Mononuclear cell (primary cell): Measurements from ENCODE around the gene ESYT3. TPM values are rescaled to one million over a fixed set of nuclear protein-coding genes. Genes with fewer than 3 reads are reported as not detected.

Source experiments
- H3K27me3 ChIP-seq: 2 replicates; pipeline ENCODE4 v1.6.0; 2011; ENCODE audit warnings: low read length, control low read depth; ENCODE audit not compliant: insufficient read depth
- H3K4me1 ChIP-seq: 2 replicates; pipeline ENCODE4 v1.5.1; 2011; ENCODE audit warnings: mild to moderate bottlenecking, low read length, control low read depth; ENCODE audit not compliant: insufficient read depth
- H3K4me3 ChIP-seq: 2 replicates; pipeline ENCODE4 v1.5.1; 2011; ENCODE audit warnings: mild to moderate bottlenecking, low read length, moderate library complexity
- H3K9me3 ChIP-seq: 2 replicates; pipeline ENCODE4 v1.5.1; 2011; ENCODE audit warnings: low read depth, mild to moderate bottlenecking, control low read depth, low read length
- total RNA-seq: library from RNA; depleted of rRNA; stranded (reverse); fragments of >200 nt; gene quantifications from one replicate; pipeline ENCODE4 v1.2.3, GENCODE V29; 2012

ESYT3 gene, protein sequence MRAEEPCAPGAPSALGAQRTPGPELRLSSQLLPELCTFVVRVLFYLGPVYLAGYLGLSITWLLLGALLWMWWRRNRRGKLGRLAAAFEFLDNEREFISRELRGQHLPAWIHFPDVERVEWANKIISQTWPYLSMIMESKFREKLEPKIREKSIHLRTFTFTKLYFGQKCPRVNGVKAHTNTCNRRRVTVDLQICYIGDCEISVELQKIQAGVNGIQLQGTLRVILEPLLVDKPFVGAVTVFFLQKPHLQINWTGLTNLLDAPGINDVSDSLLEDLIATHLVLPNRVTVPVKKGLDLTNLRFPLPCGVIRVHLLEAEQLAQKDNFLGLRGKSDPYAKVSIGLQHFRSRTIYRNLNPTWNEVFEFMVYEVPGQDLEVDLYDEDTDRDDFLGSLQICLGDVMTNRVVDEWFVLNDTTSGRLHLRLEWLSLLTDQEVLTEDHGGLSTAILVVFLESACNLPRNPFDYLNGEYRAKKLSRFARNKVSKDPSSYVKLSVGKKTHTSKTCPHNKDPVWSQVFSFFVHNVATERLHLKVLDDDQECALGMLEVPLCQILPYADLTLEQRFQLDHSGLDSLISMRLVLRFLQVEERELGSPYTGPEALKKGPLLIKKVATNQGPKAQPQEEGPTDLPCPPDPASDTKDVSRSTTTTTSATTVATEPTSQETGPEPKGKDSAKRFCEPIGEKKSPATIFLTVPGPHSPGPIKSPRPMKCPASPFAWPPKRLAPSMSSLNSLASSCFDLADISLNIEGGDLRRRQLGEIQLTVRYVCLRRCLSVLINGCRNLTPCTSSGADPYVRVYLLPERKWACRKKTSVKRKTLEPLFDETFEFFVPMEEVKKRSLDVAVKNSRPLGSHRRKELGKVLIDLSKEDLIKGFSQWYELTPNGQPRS
- total RNA-seq: 0.21 TPM

DNA sequence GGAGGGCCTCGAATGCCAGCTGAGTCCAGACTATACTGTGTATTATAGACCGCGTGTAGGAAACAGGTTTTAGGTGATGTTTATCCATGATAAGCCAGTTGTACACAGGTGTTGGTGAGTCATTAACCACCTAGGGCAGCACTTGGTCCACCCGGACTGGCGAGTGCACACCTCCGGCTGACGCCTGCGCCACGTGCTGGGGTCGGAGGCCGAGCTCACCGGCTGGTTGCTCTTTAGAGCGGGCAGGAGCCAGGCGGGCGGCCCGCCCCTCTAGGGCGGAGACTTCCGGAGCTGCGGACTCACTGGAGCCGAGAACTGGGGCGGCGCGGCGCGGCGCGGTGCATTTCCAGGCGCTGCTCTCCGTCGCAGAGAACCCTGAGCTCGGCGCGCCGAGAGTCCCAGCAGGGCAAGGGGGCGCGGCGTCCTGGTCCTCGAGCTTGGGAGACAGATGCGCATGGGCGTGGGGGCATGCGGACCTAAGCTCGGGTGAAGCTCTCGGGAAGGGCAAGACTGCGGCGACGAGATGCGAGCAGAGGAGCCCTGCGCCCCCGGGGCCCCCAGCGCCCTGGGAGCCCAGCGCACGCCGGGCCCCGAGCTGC is at the start of gene ESYT3:
TSS of gene ESYT3 (plus strand) at position 341 of the 599 bp plus-strand sequence. CDS start at position 524, 183 bp downstream.
- Histone ChIP-seq H3K27me3 (peaks cover 44% of the 10 kb centered on the region), H3K4me3 (peak within 1 kb of the TSS; percentile 10), H3K4me1 (peaks cover 20% of the 10 kb centered on the region), H3K9me3 (no peaks in the 10 kb centered on the region)

- H3K27me3 ChIP-seq: no peaks in the 10 kb centered on the region
- no peak overlapping the region for H3K4me3 ChIP-seq
- peaks cover 9% of the 10 kb centered on the region for H3K4me1 ChIP-seq
- H3K9me3 ChIP-seq: no peaks in the 10 kb centered on the region
Observed at GRCh38 chr3:138384976-138385375, 49.4 kb upstream of the ESYT3 start.

DNA sequence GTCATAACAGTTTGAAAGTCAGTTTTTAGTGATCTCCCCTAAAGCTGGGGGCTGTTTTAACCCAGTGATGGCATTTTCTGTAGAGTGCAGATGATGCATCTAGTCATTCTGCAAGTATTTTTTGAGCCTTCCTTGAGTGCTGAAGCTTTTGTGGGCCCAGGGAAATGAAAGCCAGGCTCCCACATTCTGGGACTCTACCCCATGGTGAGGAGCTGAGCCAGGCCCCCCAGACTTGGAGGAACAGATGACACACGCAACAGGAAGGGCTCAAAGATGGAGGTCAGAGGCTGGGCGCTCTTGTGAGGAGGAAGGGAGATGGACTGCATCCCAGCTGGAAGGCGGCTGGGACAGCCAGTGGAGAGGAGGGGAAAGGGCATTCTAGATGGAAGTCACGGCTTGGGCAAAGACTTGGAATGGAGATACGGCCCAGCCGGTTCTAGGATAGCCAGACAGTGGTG is 45.2 kb upstream of the ESYT3 start:
- H3K9me3 ChIP-seq: no peaks in the 10 kb centered on the region
- H3K4me3 ChIP-seq: no peak overlapping the region
- H3K4me1 ChIP-seq: no peaks in the 10 kb centered on the region
- no peaks in the 10 kb centered on the region for H3K27me3 ChIP-seq

DNA sequence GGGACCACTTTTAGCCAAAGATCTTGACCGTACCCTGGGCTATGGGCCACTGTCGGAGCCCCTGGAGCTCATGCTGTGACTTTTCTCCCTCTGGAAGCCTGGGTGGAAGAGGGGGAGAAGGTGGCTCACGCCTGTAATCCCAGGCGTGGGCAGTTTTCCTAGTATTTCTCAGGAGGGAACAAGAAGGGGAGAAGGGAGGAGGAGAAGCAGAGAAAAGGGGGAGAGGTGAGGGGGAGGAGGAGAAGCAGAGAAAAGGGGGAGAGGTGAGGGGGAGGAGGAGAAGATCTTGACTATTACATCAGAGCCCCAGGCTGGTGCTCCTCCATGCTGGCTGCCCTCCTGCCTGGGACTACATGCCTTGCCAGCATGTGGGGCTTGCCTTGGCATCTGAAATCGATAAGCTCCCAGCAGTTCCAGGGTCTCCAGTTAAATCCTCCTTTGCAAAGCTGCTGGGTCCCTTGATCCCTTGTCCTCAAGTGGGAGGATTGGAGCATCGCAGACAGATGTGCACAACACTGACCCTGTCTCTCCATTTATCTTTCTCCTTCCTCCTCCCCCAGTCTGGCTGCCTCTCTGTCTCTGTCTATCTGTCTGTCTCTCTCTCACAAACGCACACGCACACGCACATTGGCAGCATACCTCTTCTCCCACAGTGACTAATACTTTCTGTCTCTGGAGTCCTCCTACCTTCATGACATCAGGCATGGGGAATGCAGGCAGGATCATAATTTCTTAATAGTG is 44.4 kb upstream of the ESYT3 start:
- H3K27me3 ChIP-seq: no peaks in the 10 kb centered on the region

DNA sequence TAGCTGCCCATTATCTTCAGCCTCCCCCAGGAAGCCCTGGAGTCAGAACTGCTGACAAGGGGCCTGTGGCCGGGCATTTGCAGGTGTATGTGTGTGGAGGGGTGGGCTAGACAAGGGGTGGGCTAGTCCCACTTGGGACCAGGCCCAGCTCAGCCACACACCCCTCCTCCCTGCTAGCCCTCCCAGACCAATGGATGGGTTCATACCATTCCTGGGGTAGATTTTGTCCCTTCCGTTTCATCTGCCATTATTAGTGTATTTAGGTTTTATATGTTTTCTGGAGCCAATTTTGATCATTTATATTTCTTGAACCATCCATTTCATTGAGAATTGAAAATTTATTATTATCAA is 43.9 kb upstream of the ESYT3 start:
- Histone ChIP-seq H3K4me1 (no peaks in the 10 kb centered on the region), H3K27me3 (no peaks in the 10 kb centered on the region), H3K4me3 (no peak overlapping the region), H3K9me3 (no peaks in the 10 kb centered on the region)

More for the DNA sequence above, 44.4 kb upstream of the ESYT3 start:
- Histone ChIP-seq H3K9me3 (no peaks in the 10 kb centered on the region), H3K4me1 (no peaks in the 10 kb centered on the region), H3K4me3 (no peak overlapping the region)

GRCh38 chr3:138394156-138394555 is 40.3 kb upstream of the ESYT3 start:
- Histone ChIP-seq H3K9me3 (no peaks in the 10 kb centered on the region), H3K4me1 (no peaks in the 10 kb centered on the region), H3K4me3 (no peak overlapping the region), H3K27me3 (no peaks in the 10 kb centered on the region)

GRCh38 chr3:138394686-138395085 is 39.7 kb upstream of the ESYT3 start:
- no peak overlapping the region for H3K4me3 ChIP-seq
- H3K27me3 ChIP-seq: no peaks in the 10 kb centered on the region
- H3K9me3 ChIP-seq: no peaks in the 10 kb centered on the region
- no peaks in the 10 kb centered on the region for H3K4me1 ChIP-seq

DNA sequence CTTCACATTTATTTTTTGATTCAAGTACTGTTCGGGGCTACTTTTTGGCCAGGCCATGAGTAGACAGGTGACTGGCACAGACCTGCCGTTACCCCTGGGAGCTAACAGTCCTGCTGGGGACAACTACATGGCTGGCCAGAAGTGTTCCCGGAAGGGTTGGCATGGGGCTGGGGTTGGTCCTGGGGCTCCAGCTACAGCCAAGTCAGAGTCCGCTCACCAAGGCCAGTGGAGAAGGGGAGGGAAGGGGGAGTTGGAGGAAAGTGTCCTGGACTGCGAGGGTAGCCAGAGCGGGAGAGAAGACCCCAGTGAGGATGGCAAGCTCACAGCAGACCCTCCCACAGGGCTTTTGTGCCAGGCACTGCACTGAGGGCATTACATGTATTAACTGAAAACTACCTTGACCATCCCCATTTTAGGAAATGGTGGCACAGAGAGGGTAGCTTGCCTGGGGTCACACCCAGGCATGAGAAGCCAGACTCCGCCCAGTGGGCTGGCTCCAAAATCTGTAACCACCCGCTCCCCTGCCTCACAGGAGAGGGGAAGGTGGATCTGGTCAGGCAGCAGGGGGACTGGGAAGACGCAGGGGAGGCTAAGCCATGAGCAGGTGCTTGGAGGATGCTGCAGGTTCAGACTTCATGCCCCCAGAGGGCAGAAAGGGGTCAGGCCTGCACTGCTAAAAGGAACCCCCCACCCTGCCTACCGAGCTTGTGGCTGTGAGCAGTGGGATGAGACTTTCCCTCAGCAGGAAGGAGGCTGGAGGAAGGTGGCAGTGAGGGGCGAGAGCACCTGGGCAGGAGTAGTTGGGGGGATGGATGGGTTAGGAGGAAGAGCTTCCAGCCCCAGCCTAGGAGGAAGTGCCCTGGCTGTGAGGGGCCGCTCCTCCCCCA is 38.3 kb upstream of the ESYT3 start:
- Histone ChIP-seq H3K27me3 (no peaks in the 10 kb centered on the region), H3K9me3 (no peaks in the 10 kb centered on the region), H3K4me3 (no peak overlapping the region)

GRCh38 chr3:138396752-138397410 is 37.5 kb upstream of the ESYT3 start:
- Histone ChIP-seq H3K9me3 (no peaks in the 10 kb centered on the region), H3K4me3 (no peak overlapping the region), H3K27me3 (no peaks in the 10 kb centered on the region), H3K4me1 (no peaks in the 10 kb centered on the region)

More for the DNA sequence above, 38.3 kb upstream of the ESYT3 start:
- H3K4me1 ChIP-seq: no peaks in the 10 kb centered on the region

GRCh38 chr3:138397983-138398382 is 36.4 kb upstream of the ESYT3 start:
- Histone ChIP-seq H3K27me3 (no peaks in the 10 kb centered on the region), H3K4me1 (no peaks in the 10 kb centered on the region), H3K4me3 (no peak overlapping the region), H3K9me3 (no peaks in the 10 kb centered on the region)

DNA sequence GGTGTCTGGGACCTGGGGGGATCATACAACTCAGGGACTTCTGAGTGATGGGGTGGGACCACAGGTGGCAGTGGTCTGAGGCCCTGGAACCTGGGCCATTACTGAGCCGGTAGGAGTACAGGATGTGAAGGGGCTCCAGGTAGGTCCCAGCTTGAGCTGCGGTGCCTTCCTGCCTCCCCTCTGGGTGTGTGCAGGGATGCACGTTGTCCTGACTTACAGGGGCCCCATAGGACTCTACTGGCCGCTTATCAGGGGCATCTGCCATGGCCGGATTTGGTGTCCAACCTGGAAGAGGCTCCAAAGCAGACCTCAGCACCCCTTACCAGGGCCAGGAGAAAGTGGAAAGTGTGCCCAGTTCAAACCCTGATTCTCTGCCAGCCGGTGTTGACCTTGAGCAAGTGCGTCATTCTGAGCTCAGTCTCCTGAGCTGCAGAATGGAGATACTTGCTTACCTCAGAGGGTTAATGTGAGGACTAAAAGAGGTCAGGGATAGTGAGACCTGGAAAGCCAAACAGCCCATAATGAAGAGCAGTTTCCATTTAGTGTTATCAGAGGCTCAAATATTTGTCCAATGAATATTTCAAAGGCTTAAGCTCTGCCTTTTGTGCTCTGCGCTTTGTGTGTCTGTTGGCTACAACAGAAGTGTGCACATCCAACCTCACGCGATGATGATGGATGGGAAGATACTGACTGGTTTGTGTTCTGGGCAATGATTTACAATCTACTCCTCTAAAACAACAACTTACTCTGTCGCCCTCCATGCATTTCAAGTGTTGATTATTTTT is 35.4 kb upstream of the ESYT3 start:
- Histone ChIP-seq H3K4me1 (no peaks in the 10 kb centered on the region), H3K27me3 (no peaks in the 10 kb centered on the region), H3K9me3 (no peaks in the 10 kb centered on the region), H3K4me3 (no peak overlapping the region)

DNA sequence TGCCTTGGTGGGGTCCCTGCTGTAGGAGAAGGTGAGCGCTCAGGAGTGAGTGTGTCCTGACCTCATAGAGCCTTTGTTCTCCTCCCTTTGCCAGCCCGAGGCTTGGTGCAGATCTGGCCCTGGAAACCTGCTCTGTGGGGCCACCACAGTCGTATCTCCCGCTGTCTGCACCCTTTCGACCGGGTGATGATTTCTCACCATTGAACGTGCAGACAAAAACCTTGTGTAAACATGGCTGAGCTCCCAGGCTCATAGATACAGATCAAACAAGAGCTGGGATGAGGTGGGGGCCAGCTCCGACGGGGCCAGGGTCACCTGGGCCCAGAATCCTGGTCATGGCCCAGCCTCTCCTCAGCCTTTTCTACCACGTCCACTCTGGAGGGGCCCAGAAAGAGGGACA is 34.6 kb upstream of the ESYT3 start:
- no peaks in the 10 kb centered on the region for H3K9me3 ChIP-seq
- H3K4me3 ChIP-seq: no peak overlapping the region
- H3K4me1 ChIP-seq: no peaks in the 10 kb centered on the region
- H3K27me3 ChIP-seq: no peaks in the 10 kb centered on the region

DNA sequence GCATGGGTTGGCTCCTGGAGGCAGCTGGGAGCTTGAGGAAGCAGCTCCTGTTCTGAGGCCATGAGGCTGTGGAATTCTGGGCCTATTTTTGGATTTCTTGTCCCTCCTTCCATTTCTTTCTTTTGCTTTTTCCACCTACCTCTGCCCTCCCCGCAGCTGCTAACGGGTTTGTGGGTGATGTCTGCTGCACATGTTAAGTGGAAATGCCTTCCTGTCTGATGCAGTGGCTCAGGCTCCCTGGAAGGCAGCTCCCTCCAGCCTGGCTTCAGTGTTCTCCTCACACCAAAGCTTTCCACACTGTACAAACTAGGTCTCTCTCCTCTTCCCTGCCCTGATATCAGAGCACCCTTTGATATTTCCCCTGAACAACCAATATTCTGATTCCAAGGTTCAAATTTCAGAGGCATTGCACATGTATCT is 33.8 kb upstream of the ESYT3 start:
- no peaks in the 10 kb centered on the region for H3K4me1 ChIP-seq
- H3K9me3 ChIP-seq: no peaks in the 10 kb centered on the region
- no peaks in the 10 kb centered on the region for H3K27me3 ChIP-seq
- H3K4me3 ChIP-seq: no peak overlapping the region
